GM11168 (cell line): ENCODE results near the gene CEP126.

Source experiments
- in situ Hi-C: fragments of 300-500 bp; cut with MboI; formaldehyde crosslinking; loops from one replicate; pipeline ENCODE4 v1.12.0; 2022; ENCODE audit warnings: low sequenced_read_pairs; ENCODE audit not compliant: unreplicated experiment

Gene CEP126

DNA sequence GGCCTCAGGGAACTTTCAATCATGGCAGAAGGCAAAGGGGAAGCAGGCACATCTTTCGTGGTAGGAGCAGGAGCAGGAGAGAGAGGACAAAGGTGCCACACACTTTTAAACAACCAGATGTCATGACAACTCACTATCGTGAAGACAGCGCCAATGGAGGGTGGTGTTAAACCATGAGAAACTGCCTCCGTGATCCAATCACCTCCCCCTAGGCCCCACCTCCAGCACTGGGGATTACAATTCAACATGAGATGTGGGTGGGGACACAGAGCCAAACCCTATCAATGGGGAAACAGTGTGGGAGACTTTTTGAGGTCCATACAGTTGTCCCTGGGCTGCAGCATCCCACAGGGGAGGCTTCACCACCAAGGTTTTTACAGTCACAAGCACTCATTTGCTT, 90.5 kb downstream of the CEP126 start:
- in situ Hi-C loops = loop anchor here (25.0 kb wide), 1 partner anchor 143 kb away; no protein-coding TSS in a partner anchor

DNA sequence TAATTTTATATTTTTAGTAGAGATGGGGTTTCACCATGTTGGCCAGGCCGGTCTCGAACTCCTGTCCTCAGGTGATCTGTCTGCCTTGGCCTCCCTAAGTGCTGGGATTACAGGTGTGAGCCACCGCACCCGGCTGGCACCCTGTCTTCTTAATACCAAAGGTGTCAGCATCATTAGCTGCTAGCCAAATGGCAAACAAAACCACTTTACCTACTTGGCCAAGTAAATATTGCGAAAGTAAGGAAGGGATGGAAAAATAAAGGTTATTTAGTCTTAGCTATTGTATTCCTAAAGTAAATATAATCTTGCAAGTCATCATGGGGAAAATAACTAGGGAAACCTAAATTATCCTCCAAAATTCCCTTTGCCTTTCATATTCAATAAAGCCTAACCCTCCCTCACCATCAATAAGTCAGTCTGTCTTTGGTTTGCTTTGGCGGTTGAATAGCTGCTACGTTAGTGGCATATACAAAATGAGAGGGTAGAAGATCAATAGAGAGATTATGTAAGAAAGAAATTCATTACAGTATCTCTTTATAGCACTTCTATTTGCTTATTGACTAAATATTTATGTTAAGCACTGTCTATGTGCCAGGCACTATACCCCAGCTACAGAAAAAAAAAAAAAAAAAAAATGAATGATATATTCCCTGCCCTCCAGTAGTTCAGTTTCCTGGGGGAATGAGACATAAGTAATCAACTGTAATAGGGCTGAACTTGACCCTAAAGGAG, 92.2 kb downstream of the CEP126 start:
- in situ Hi-C loops = loop anchor here (25.0 kb wide), 1 partner anchor 145 kb away; no protein-coding TSS in a partner anchor

DNA sequence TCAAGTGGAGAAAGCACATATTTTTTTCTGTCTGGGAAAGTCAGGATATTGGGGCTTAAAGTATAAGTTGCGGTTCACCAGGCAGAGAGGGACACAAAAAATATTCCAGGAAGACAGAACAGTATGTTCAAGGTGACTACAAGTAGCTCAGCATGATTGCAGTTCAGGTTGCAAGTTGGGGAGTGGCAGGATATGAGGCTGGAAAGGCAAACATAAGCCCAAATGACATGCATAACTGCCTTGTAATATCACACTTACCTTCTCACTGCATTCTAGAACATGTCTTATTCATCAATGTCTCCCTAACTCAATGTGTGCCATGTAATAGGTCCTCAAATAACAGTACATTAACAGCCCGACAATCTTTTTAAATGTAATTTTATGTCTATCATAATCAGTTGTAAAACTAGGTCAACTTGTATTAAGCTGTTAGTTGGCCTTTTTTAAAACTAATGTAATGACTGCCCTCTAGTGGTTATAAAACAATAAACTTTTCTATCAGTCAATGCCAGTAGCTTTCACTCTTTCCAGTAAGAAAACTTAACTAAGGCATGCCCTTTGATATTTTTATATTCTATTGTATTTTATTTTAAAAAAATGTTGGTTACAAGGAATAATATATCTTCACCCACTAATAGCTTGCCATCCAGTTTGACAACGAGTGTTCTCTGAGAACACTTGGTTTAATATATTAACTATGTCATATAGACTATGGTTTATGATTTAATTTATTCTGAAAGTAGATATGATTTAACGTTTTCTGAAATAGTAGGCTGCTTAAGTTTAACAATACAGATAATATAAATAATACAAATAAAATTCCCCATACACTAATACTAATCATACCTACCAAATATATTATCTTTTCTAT, 93.0 kb downstream of the CEP126 start:
- in situ Hi-C loops = loop anchor here (25.0 kb wide), 1 partner anchor 146 kb away; no protein-coding TSS in a partner anchor

DNA sequence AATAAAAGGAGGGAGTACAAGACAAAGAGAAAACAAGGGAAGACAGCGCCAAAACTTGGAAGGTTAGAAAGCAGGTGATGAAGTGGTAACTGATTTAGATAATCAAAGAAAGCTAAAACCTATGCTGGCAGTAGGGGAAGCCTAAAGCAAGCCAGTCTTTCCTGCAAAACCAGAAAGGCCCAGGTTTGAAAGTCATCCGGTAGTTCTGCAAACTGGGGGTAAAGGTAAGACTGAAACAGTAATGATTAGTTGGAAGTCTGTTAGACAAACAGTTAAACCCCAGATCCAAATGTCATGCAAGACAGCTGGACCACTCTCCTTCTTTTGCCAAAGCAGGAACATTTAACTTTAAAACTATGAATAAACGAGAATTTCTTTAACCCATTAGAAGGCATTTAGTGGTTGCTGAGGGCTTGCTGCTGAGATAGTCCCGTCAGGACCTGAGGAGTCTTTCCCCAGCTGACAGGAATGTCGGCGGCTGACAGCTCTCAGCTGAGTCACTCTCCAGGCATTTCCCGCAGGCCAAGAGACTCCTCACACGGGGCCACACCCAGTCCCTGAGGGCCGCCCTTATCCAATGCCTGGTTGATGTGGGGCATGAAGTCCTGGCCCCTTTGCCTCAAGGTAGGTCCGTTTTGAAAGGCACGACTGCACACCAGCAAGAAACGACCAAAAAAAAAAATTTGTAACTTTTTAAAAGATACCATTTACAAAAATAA, 96.1 kb downstream of the CEP126 start:
- in situ Hi-C loops = loop anchor here (25.0 kb wide), 1 partner anchor 149 kb away; no protein-coding TSS in a partner anchor

DNA sequence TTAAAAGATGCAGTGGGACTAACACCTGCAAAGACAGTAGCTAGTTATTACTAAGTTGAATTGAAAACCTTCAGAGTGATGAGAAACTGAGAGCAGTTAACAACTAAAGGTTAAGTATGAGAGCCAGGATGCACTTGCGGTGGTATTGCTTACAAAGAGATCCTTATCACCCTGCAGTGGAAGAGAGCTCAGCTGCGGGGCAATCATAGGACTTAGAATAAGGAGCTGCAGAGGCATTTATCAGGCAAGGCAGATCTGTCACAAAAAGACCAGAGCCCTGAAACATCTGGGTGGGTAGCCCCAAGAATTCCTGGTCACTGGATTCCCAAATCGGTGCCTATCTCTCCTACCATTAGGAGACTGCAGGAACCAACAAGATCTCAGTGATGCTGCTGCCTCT, 98.1 kb downstream of the CEP126 start:
- in situ Hi-C loops = loop anchor here (25.0 kb wide), 1 partner anchor 151 kb away; no protein-coding TSS in a partner anchor

DNA sequence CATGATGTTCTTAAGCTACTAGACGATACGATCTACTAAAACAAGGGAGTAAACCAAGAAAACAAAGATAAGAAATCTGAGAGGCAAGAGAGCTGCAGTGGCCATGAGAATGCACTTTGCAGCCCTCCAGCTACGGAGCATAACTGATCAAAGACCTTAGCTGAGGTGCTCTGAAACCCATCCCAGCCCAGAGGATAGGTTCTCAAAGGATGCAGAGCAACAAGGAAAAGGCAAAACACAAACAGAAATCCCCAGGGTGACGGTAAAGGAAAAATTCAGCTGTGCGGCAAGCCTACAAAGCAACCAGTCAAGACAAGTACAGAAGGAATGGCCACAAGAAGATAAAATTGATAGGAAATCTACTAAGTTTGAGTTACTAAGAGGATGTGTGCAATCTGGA, 99.9 kb downstream of the CEP126 start:
- in situ Hi-C loops = loop anchor here (25.0 kb wide), 1 partner anchor 152 kb away; no protein-coding TSS in a partner anchor

DNA sequence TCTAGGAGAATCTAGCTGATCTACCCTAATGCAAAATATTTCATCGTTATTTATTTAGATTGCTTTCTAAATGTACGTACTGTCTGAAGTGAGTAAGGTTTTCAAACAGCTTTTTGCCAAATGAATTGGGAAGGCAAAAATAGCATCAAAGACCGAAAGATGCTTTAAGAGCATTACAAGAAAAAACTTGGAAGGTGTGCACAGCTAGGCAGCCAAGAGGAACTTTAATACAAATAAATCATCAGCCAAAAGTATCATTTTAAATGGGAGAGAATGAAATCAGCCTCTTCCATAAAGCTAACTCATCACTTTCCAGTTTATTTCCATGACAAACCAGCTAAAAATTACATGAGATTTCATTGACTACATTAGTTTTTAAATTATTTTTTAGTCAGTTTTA, 102.2 kb downstream of the CEP126 start:
- in situ Hi-C loops = loop anchor here (25.0 kb wide), 1 partner anchor 155 kb away; no protein-coding TSS in a partner anchor

DNA sequence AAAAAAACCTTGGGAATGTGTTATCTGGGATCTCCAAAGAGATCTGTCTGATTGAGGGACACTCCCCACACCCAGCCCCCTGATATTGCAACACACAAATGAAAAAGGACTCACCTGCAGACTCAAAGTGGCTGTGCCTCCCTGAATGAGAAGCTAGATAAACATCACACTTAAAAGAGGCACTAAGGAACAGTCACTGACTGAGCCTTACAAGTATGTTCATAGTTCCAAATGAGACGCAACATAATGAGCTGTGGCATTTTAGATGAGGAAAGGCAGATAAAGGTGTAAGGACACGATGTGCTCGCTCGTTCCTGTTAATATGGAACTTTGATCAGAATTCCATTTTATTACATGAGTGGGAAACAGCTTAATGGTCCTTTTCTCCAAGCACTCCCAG, 111.4 kb downstream of the CEP126 start:
- in situ Hi-C loops = no loop called here

DNA sequence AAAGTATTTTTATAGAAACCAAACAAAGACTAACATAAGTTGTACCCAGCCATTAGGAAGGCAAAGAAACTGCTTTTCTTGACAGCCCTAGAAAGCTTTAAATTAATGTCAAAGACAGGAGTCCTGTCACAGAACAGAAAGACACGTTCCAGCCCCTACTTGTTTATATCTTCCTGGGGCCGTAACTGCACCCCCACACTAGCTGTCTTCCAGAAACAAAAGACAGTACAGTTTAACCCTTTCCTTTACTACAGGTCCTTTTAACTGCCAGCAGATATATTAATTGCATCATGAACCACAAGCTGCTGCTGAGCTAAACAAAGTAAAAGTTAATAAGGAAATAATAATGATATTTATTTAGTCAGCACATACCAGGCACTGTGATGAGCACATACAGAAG, 112.1 kb downstream of the CEP126 start:
- in situ Hi-C loops = no loop called here

DNA sequence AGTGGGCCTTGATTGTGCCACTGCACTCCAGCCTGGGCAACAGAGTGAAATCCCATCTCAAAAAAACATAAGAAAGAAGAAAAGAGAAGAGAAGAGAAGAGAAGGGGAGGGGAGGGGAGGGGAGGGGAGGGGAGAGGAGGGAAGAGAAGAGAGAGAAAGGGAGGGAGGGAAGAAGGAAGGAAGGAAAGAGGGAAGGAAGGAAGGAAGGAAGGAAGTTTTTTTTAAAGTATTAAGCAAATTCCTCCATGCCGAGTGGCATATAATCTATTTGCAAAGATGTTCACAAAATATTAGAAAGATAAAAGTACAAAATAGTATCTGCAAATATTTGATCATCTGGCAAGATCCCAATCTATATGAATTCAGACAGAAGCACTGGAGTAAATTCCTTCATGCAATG, 121.9 kb downstream of the CEP126 start:
- in situ Hi-C loops = no loop called here

DNA sequence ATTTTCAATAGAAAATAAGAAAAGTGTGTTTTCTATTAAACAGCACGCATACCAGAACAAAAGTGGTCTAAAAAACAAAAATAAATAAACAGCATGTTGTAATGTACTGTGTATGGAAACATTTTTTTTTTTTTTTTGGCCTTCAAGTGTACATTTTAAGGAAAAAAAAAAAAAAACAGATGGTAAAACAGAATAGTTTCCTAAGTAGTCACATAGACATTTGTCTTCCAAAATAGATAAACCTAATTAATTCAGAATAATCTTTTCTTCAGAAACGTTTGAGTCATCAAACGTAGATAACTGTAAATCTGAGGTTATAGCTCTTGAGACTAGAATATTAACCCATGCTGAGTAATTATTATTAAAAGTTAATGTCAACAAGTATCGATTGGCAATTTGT, 132.0 kb downstream of the CEP126 start:
- in situ Hi-C loops = no loop called here

DNA sequence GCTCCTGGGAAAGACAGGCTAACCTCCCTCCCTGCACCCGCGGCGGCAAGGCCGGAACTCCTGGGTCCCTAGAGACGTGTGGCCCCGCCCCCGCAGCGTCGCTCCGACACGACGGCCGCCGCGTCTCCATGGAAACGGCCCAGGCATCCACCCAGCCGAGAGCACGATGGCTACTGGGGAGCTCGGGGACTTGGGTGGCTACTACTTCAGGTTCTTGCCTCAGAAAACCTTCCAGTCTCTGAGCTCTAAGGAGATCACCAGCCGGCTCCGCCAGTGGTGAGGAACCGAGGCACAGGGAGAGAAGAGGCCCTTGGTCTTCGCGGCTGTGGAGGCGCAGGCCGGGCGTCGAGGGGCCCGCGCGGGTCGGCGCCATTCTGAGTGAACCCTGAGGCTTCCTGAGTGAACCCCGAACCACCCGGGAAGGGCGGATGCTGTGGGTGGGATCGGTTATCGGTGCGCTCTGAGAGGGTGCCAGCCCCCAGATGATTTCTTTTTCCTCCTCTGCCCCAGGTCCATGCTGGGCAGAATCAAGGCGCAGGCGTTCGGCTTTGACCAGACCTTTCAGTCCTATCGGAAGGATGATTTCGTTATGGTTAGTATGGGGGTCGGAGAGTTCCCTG, 132.6 kb downstream of the CEP126 start, which contains the start of gene CFAP300:
CFAP300 (plus strand) TSS at position 133 of the 620 bp plus-strand sequence; CDS start at position 167, 34 bp downstream.
- in situ Hi-C loops = no loop called here
